ENCODE results near the gene GSN.

GSN gene

DNA sequence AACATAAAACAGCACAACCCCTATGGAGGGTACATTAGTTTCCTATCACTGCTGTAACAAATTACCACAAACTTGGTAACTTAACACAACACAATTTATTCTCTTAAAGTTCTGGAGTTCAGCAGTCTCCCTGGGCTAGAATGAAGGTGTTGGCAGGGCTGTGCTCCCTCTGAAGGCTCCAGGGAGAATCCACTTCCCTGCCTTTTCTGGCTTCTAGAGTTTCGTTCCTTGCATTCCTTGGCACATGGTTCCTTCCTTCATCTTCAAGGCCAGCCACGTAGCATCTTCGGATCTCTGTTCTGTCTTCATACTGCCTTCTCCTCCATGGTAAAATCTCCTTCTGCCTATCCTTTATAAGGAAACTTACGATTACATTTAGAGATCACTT, 25.0 kb upstream of the GSN start:
- in situ Hi-C loops (cut with MboI; ENCODE audit: low sequenced_read_pairs) = no loop called here

DNA sequence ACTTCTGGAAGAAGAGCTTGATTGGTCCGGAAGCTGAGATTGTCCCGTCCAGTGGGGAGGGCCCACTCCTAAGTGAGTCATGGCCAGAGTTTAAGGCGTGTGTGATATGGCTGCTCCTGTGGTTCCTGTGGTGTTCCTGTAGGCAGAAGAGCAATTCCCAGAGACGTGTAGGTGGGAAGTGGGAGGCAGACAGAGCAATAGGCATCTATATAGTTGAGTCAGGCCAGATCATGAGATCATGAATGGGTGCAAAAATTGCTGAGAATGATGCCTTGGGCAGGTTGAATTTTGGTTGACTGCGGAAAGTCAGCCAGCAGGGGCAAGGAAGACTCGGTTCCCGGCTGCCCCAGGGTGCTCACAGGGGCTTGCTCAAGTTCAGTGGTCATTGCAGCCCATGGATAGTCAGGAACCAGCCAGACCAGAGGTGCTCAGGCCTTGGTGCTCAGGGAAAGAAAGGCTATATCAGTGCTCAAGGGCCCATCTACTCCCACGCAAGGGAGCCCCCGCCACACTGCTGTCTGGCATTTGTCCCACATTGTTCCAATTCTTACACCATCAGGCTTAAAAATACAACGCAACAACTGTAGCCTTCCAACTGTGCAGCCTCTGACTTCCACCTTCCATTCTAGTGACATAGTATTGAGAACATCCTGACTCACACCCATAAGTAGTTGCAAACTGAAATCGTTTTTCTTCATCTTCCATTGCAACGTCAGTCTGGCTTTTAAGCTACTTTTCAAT, 21.0 kb upstream of the GSN start:
- in situ Hi-C loops (cut with MboI; ENCODE audit: low sequenced_read_pairs) = no loop called here

DNA sequence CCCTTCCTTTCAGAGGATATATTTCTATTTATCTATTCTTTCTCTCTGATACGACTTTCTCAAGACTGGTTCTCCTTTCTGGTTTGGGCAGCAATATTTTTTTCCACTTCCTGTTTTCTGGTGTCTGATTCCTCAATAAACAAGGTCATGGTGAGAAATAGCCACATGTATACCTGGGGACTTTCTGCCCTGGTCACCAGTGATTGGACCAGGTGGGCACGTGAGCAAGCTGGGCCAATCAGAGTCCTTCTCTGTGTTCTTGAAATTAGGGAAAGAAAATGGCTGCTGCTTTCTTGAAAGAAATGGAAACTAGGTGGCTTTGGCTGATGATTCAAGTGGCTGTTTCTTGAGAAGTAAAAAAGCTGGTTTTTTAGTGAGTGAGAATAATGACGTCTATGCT, 18.4 kb upstream of the GSN start:
- in situ Hi-C loops (cut with MboI; ENCODE audit: low sequenced_read_pairs) = no loop called here

- in situ Hi-C loops (cut with MboI; ENCODE audit: low sequenced_read_pairs) = no loop called here
Observed at GRCh38 chr9:121252104-121252851, 15.7 kb upstream of the GSN start.

DNA sequence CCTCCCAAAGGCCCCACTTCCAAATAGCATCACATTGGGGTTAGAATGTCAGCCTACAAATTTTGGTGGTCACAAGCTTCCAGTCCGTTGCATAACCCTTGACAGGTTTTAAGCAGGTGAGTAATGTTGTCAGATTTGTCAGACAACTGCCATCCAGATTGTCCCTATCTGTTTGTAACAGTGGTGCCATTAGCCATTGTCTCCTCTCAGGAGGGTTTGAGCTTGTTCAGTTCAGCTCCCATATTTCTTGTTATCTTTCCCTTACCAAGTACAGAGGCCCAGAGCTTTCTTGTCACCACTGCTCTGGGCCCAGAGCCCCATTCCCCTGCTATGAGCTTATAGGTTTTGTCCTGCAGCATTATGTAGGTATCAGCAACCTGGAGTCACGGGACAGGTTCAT, 14.8 kb upstream of the GSN start:
- in situ Hi-C loops (cut with MboI; ENCODE audit: low sequenced_read_pairs) = no loop called here

- in situ Hi-C loops (cut with MboI; ENCODE audit: low sequenced_read_pairs) = no loop called here
Observed at GRCh38 chr9:121253821-121254501, 14.0 kb upstream of the GSN start.

GRCh38 chr9:121259498-121259897, 8.5 kb upstream of the GSN start:
- in situ Hi-C loops (cut with MboI; ENCODE audit: low sequenced_read_pairs) = no loop called here

DNA sequence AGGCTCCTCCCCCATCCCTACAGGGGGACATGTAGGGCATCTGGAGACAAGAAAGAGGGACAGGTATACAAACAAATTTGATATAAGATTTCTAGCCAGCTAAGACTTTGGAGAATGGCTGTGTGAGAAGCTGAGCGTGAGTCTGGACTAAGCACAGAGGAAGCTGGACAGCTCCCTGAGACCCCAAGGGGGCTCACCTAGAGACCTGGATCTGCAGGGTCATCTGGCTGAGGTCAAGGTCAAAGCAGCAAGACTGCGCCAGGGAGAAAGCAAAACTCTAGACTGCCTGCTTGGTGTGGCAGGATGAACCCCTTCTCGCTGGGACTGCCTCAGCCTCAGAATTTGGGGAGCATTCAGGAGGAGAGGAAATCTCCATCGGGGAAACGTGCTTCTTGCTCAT, 8.0 kb upstream of the GSN start:
- in situ Hi-C loops (cut with MboI; ENCODE audit: low sequenced_read_pairs) = no loop called here

DNA sequence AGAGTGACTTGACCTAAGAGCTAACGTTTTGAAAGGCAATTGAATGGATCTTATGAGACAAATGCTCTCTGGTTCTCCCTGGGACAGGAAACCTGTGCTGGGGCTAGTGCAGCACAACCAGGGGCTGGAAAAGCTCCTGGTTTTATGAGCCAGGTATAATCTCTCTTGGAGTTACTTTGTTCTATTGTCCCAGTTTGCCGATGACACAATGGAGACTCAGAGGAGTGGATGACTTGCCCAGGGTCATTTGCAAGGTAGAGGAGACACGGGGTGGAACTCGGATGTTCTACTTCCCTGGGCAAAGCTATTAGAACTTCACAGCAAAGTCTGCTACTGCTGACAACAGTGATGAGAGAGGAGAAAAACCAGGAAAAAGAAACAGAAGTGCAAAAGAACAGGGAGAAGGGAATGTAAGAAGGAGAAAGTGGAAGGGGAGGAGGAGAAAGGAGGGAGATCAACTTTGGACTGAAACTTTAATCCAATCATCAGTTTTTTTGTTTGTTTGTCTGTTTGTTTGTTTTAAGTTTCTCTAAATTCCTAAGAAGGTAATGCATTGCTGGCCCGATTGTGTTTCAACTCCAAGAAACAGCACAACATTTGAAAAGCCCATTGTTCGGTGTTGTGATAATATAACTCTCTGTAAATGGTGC, 7.4 kb upstream of the GSN start:
- in situ Hi-C loops (cut with MboI; ENCODE audit: low sequenced_read_pairs) = no loop called here

DNA sequence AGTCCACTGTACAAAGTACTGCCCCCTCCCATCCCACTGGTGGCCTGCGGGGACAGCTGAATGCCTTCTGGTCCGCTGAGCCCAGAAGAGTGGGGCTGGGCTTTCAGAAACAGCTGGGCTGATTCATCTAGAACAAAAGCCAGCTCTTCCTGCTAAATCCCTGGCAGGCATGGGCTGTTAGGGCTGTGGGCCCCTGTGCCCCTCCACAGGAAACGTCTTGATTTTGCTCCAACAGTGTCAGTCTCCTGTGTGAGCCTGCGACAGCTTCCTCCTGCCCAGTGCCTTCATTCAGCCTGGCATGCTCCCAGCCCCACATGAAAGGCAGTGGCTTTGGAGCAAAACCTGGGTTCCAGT, 6.9 kb upstream of the GSN start:
- in situ Hi-C loops (cut with MboI; ENCODE audit: low sequenced_read_pairs) = no loop called here

DNA sequence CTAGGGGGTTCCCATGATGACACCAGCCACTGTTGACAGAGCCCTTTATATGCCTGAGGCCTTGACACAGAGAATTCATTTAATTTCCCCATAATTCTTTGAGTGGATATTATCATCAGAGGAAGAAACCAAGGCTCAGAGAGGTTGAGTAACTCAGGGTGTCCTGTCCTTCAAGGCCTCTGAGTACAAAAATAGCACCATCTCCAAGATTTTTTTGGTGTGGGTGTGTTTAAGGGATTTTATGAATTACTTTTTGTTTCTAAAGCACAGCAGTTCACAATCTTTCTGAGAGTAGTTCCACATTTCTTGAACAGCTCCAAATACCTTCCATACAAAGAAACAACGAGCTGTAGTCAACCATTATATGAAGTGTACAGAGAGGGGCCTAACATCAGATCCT, 6.2 kb upstream of the GSN start:
- in situ Hi-C loops (cut with MboI; ENCODE audit: low sequenced_read_pairs) = no loop called here

DNA sequence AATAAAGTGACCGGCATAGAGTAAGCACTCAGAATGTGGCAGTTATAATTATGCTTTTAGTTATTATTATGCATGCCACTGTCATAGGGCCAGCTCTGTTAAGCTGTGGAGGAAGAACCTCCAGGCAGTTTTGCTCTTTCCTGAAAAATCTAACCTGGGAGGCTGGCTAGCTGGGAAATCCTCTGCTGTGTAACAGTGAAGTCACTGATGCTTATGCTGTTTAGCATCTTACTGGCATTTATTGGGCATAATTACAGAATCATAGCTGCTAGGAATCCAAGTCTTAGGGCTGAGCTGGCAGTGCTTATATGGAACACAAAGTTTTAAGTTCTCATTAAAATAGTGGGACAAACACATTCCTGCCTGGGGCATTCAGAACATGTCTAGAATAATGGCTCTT, 5.5 kb upstream of the GSN start:
- in situ Hi-C loops (cut with MboI; ENCODE audit: low sequenced_read_pairs) = no loop called here

GRCh38 chr9:121262953-121263352, 5.0 kb upstream of the GSN start:
- in situ Hi-C loops (cut with MboI; ENCODE audit: low sequenced_read_pairs) = no loop called here

DNA sequence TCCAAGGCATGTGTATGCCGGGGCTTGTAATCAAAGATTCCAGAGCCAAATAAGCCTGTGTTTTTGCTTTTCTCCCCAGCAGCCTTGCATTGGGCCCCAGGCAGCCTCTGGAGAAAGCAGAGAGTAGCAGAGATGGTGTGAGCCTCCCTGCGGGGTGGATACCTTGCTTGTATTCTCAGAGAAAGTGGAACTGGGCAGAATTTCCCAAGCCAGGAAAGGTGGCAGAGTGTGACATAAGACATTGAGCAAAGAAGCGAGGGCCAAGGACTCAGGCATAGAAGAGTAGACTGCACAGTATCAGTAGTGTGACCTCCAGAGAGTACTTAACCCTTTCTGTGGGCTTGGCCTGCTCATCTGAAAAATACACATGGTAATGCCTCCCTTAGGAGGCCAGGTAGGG, 1.6 kb upstream of the GSN start:
- in situ Hi-C loops (cut with MboI; ENCODE audit: low sequenced_read_pairs) = no loop called here

GRCh38 chr9:121266906-121267650, 884 bp upstream of the GSN start:
- in situ Hi-C loops (cut with MboI; ENCODE audit: low sequenced_read_pairs) = no loop called here

DNA sequence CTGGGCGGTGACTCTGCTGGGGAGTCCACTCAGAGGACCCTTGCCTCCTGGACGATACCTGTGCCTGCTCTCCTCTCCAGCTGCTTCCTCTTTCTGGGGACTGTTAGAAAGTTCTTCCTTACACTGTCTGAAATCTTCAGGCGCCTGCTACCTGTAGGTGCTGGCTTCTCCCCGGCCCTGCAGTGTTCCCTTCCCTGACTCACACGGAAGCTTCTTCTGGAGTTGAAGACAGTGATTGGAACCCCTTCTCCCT, 562 bp downstream of the GSN start:
- in situ Hi-C loops (cut with MboI; ENCODE audit: low sequenced_read_pairs) = no loop called here

DNA sequence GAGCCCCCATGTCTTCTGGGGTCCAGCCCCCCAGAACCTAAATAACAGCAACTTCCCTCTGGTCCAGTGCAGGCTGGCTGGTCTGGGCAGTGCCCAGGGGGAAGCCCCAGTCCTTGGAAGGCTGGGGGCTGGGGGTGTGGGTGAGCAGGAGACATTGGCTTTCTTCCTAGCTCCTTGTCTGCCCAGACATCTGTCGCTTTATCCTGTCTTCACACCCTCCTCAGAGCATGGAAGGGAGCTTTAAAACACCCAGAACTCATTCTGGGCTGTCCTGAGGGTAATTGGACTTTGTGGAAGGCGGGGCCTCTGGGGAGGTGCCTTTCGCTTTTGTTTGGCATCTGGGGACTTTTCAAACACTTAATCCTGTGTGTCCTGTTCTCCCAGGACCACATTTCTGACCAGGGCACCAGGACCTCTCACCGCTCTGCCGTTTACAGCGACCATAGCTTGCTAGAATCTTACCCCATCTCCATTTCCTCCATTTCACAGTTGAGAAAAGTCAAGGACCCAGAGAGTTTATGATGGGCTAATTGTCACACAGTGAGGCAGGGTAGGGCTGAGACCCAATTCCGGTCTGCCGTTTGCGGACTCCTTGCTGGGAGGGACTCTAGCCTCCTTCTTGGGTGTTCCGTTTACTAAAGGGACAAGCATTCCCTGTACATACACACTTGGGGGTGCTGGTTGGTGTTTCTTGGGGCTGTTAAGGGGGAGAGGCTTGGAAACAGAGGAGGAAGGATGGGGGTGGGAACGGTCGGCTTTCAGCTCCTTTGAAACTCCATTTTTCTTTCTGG, 1.1 kb downstream of the GSN start:
- in situ Hi-C loops (cut with MboI; ENCODE audit: low sequenced_read_pairs) = no loop called here

DNA sequence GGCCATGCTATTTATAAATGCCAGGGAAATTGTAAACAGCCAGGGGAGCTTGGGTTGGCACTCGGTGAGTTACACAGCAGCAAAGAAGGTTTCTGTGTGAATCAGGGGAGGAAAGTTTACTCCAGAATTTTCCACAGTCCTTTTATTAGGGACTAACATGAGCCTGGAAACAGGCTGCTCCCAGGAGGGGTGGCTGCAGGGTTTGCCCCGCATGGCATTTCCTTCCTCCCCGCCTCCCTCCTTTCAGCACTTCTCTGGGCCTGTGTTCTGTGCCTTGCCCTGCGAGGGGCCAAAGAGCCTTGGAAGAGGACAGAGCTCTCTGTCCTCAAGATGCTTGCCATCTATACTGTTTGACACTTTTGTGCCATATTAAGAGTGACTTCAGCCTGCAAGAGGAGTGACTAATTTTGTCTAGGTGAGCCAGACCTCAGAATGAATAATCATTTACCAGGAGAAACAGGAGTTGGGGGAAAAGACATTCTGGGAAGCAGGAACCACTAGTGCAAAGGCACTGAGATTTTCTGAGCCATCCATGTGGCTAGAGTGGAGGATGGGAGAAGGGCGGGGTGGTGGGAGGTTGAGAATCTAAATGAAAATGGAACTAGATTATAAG, 1.8 kb downstream of the GSN start:
- in situ Hi-C loops (cut with MboI; ENCODE audit: low sequenced_read_pairs) = no loop called here

- in situ Hi-C loops (cut with MboI; ENCODE audit: low sequenced_read_pairs) = no loop called here
Observed at GRCh38 chr9:121271368-121272341, 3.7 kb downstream of the GSN start.

Data from hTERT RPE-1 (cell line).